Epithelial cell of proximal tubule (primary cell): ENCODE measurements around the gene LOC128125822.
"Not testable (repeated sequence)": the region's sequence is repeated elsewhere in the genome, so short reads cannot be mapped to it uniquely, and the experiment has no call there.

Source experiments
- DNase-seq: peaks from one replicate; pipeline ENCODE4 v3.0.0-alpha.2; 2011; ENCODE audit warnings: low read depth
- H3K4me3 ChIP-seq: 2 replicates; pipeline ENCODE4 v1.5.1; 2011; ENCODE audit warnings: low read depth, mild to moderate bottlenecking, low read length
- CTCF ChIP-seq: conservative IDR thresholded peaks from 2 replicates; pipeline ENCODE4 v1.5.1; 2012; ENCODE audit warnings: low read depth, mild to moderate bottlenecking, low read length

LOC128125822 gene

GRCh38 chr6:63581355-63582013, 9.2 kb downstream of the LOC128125822 start:
- TF ChIP-seq CTCF: no peak
- H3K4me3 ChIP-seq: no peak overlapping the region
- DNase-seq: no peak

- DNase-seq: no peak
- no peak overlapping the region for H3K4me3 ChIP-seq
- TF ChIP-seq CTCF: no peak
Observed at GRCh38 chr6:63582579-63583231, 10.4 kb downstream of the LOC128125822 start.

GRCh38 chr6:63584125-63584514, 11.8 kb downstream of the LOC128125822 start:
- TF ChIP-seq CTCF: no peak
- H3K4me3 ChIP-seq: no peak overlapping the region
- DNase-seq: no peak

- no peak for TF ChIP-seq CTCF
- H3K4me3 ChIP-seq: no peak overlapping the region
- DNase-seq: no peak
Observed at GRCh38 chr6:63584566-63584965, 12.3 kb downstream of the LOC128125822 start.

- H3K4me3 ChIP-seq, DNase-seq: not testable (repeated sequence)
Observed at GRCh38 chr6:63585652-63586051, 13.4 kb downstream of the LOC128125822 start.

- no peak for DNase-seq
- no peak overlapping the region for H3K4me3 ChIP-seq
- TF ChIP-seq CTCF: no peak
Observed at GRCh38 chr6:63589952-63590411, 17.7 kb downstream of the LOC128125822 start.

- no peak for DNase-seq
- TF ChIP-seq CTCF: no peak
Observed at GRCh38 chr6:63592886-63593285, 20.6 kb downstream of the LOC128125822 start.

More at GRCh38 chr6:63592886-63593285, 20.6 kb downstream of the LOC128125822 start:
- H3K4me3 ChIP-seq: no peak overlapping the region
